Neutrophil (primary cell): ENCODE data around the gene RET.

Source experiments
- H3K27ac ChIP-seq: fragments of 200-600 bp; sonication (generic); 2 replicates; pipeline ENCODE4 v1.5.1; 2016; ENCODE audit warnings: mild to moderate bottlenecking, moderate library complexity
- H3K27me3 ChIP-seq: fragments of 200-600 bp; sonication (generic); 2 replicates; pipeline ENCODE4 v1.6.0; 2016; ENCODE audit warnings: mild to moderate bottlenecking
- H3K36me3 ChIP-seq: fragments of 200-600 bp; sonication (generic); 2 replicates; pipeline ENCODE4 v1.5.1; 2017
- H3K4me1 ChIP-seq, 2 experiments: fragments of 200-600 bp in 1 of 2; sonication (generic) in 1 of 2; 1 replicate in 1 of 2; 2 replicates in 1 of 2; pipeline versions ENCODE4 v1.5.1 to v1.6.1; 2013 to 2016; ENCODE audit warnings: low read depth in 1 of 2, low read length in 1 of 2, mild to moderate bottlenecking in 1 of 2, moderate library complexity in 1 of 2; ENCODE audit not compliant: control insufficient read depth in 1 of 2, insufficient read depth in 1 of 2
- H3K4me3 ChIP-seq, 2 experiments: fragments of 200-600 bp in 1 of 2; sonication (generic) in 1 of 2; 1 replicate in 1 of 2; 2 replicates in 1 of 2; pipeline ENCODE4 v1.5.1; 2013 to 2016; ENCODE audit warnings: low read depth in 1 of 2, low read length in 1 of 2, mild to moderate bottlenecking in 1 of 2, moderate library complexity in 1 of 2
- H3K9me3 ChIP-seq: fragments of 200-600 bp; sonication (generic); 2 replicates; pipeline ENCODE4 v1.5.1; 2016
- CTCF ChIP-seq: fragments of 200-600 bp; sonication (generic); IDR thresholded peaks from 2 replicates; pipeline ENCODE4 v1.5.1; 2016; ENCODE audit warnings: antibody characterized with exemption

Gene RET

GRCh38 chr10:43073191-43073590 lies 3.7 kb upstream of the RET start:
- peaks cover 52% of the 10 kb centered on the region for H3K27me3 ChIP-seq
- no peak overlapping the region for H3K27ac ChIP-seq
- no peak overlapping the region for H3K4me3 ChIP-seq
- H3K36me3 ChIP-seq = no peaks in the 10 kb centered on the region
- H3K4me1 ChIP-seq = peaks cover 12 to 18% of the 10 kb centered on the region in 2 experiments
- H3K9me3 ChIP-seq = no peaks in the 10 kb centered on the region
- no peak for TF ChIP-seq CTCF

- TF ChIP-seq CTCF = no peak
- Histone ChIP-seq H3K27ac (no peak overlapping the region), H3K36me3 (no peaks in the 10 kb centered on the region), H3K27me3 (peaks cover 58% of the 10 kb centered on the region), H3K4me1 (peaks cover 12 to 18% of the 10 kb centered on the region in 2 experiments), H3K9me3 (no peaks in the 10 kb centered on the region), H3K4me3 (no peak overlapping the region)
Measured at GRCh38 chr10:43073721-43074120, 3.1 kb upstream of the RET start.

- TF ChIP-seq CTCF = no peak
- Histone ChIP-seq H3K27ac (no peak overlapping the region), H3K9me3 (no peaks in the 10 kb centered on the region), H3K4me3 (no peak overlapping the region), H3K27me3 (peaks cover 64% of the 10 kb centered on the region), H3K36me3 (no peaks in the 10 kb centered on the region), H3K4me1 (peaks cover 12 to 18% of the 10 kb centered on the region in 2 experiments)
Measured at GRCh38 chr10:43074409-43074808, 2.5 kb upstream of the RET start.

- no peak for TF ChIP-seq CTCF
- Histone ChIP-seq H3K27ac (no peak overlapping the region), H3K4me3 (no peak overlapping the region), H3K9me3 (no peaks in the 10 kb centered on the region), H3K27me3 (peaks cover 70% of the 10 kb centered on the region), H3K4me1 (peaks cover 12 to 18% of the 10 kb centered on the region in 2 experiments), H3K36me3 (no peaks in the 10 kb centered on the region)
Measured at GRCh38 chr10:43074827-43075611, 1.9 kb upstream of the RET start.

GRCh38 chr10:43075612-43076003 lies 1.3 kb upstream of the RET start:
- TF ChIP-seq CTCF = no peak

More at GRCh38 chr10:43075612-43076003, 1.3 kb upstream of the RET start:
- no peak overlapping the region for H3K4me3 ChIP-seq
- no peak overlapping the region for H3K27ac ChIP-seq
- H3K27me3 ChIP-seq = peaks cover 70% of the 10 kb centered on the region
- H3K9me3 ChIP-seq = no peaks in the 10 kb centered on the region
- no peaks in the 10 kb centered on the region for H3K36me3 ChIP-seq
- H3K4me1 ChIP-seq = peaks cover 12 to 18% of the 10 kb centered on the region in 2 experiments
